Kidney (tissue), 14 donors: ENCODE data around the gene GIPC3. TPM values are rescaled to one million over a fixed set of nuclear protein-coding genes. Genes with fewer than 3 reads are reported as not detected.

Experiments
- DNase-seq, 5 donors: peaks; one replicate each; pipeline ENCODE4 v3.0.0-alpha.2; 2013 to 2020
- FAIRE-seq: peaks from 2 replicates; lab custom pipeline; 2012; peaks lifted over from hg19 to GRCh38; lab: Jason Lieb, UNC
- H3K27ac ChIP-seq, 2 donors: one replicate each; pipeline ENCODE4 v1.7.0; 2013; ENCODE audit warnings: low read depth in 2 of 2, low read length in 2 of 2, inconsistent platforms in 1 of 2
- H3K27me3 ChIP-seq: one replicate; pipeline ENCODE4 v1.7.1; 2013; ENCODE audit warnings: low read length, inconsistent platforms; ENCODE audit not compliant: control insufficient read depth, insufficient read depth
- H3K36me3 ChIP-seq, 3 donors: one replicate each; pipeline versions ENCODE4 v1.7.0 to v1.7.1; 2013; ENCODE audit warnings: low read length in 3 of 3, control low read depth in 1 of 3, inconsistent platforms in 1 of 3; ENCODE audit not compliant: insufficient read depth in 3 of 3, control insufficient read depth in 2 of 3
- H3K4me1 ChIP-seq, 3 donors: one replicate each; pipeline versions ENCODE4 v1.7.0 to v1.7.1; 2013; ENCODE audit warnings: low read length in 3 of 3, inconsistent platforms in 1 of 3, low read depth in 1 of 3; ENCODE audit not compliant: control insufficient read depth in 2 of 3, insufficient read depth in 2 of 3
- H3K4me3 ChIP-seq, 3 donors: one replicate each; pipeline versions ENCODE4 v1.7.0 to v1.8.1; 2013; ENCODE audit warnings: low read length in 3 of 3, control low read depth in 1 of 3, inconsistent platforms in 1 of 3
- H3K9ac ChIP-seq, 3 donors: one replicate each; pipeline versions ENCODE4 v1.7.0 to v1.7.1; 2013; ENCODE audit warnings: low read length in 3 of 3, control low read depth in 1 of 3, inconsistent platforms in 1 of 3
- H3K9me3 ChIP-seq, 3 donors: one replicate each; pipeline versions ENCODE4 v1.7.0 to v1.7.1; 2013; ENCODE audit warnings: low read length in 3 of 3, control low read depth in 1 of 3, inconsistent platforms in 1 of 3; ENCODE audit not compliant: control insufficient read depth in 2 of 3, insufficient read depth in 1 of 3
- intact Hi-C: fragments of 100-400 bp; cut with DNase I; formaldehyde crosslinking; loops from one replicate; pipeline ENCODE4 v1.11.1; 2022
- polyA plus RNA-seq: library from polyadenylated mRNA; stranded (reverse); fragments of 350-450 nt; fragmentation: Illumina TruSeq; extraction: RNeasy Lipid Tissue Mini Kit (QIAGEN cat#74804); gene quantifications from one replicate; pipeline ENCODE4 v1.2.3, GENCODE V29; 2014; ENCODE audit warnings: low read depth, low replicate concordance; ENCODE audit not compliant: insufficient read depth
- total RNA-seq: library from RNA; stranded (reverse); fragmentation: NEBNext Ultra II Directional; extraction: Animal tissue kit (Norgen Biotek cat#: 25700); gene quantifications from one replicate; pipeline ENCODE4 v1.2.1, GENCODE V29; 2021
- TF ChIP-seq, protein P1 (sequence below): IDR thresholded peaks from 3 replicates; pipeline ENCODE4 v1.5.1; 2012; ENCODE audit warnings: mild to moderate bottlenecking, moderate library complexity, borderline replicate concordance; ENCODE audit not compliant: insufficient read depth; ENCODE audit errors: extremely low read depth
- donor health status: control.
- donor health status: control.
- donor health status: control.
- donor health status: control.
- donor health status: control.
- donor health status: DM: yes; HTN: yes; CAD: no.
- donor health status: Normal renal cell carcinoma (clear cell type).

Gene GIPC3
- total and polyA plus RNA-seq, 2 donors from 2014 or later, result 2.1 TPM

DNA sequence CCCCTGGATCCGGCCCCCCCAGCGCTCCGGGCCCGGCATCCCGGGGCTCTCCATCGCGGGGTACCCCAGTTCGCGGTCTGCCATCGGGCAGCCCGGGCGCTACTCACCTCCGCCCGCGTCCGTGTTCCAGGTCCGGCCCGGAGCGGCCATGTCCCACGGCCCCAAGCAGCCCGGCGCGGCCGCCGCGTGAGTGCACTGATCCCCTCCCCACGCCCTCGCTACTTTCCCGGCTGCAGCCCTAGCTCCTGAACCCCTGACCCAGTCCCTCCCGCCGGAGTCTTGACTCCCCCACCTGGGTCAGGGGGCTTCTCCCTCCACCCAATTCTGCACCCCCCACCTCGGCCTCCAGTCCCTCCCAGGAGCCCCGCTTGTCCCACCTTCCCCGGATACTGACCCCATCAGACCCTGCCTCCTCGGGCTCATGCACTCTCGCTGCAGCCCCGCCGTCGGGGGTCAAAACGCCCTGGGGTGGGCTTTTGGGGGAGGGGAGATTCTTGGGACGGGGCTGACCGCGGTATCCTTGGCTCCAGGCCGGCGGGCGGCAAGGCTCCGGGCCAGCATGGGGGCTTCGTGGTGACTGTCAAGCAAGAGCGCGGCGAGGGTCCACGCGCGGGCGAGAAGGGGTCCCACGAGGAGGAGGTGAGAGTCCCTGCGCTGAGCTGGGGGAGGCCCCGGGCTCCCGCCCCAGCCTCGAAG lies 12.0 kb upstream of the GIPC3 start:
- DNase-seq (peak in 2 of 5 donors; percentile 46 to 87), FAIRE-seq (no peak)
- peak overlapping the region; percentile 18 to 65 (median 32) for H3K9ac ChIP-seq
- H3K9me3 ChIP-seq, result no peaks in the 10 kb centered on the region
- H3K36me3 ChIP-seq, result peaks cover 0 to 2% (median 0%) of the 10 kb centered on the region in 3 donors
- H3K27me3 ChIP-seq, result no peaks in the 10 kb centered on the region
- intact Hi-C loops, result no loop called here
- no peak overlapping the region for H3K27ac ChIP-seq
- peak overlapping the region; percentile 57 to 76 (median 70) for H3K4me3 ChIP-seq
- H3K4me1 ChIP-seq, result peaks cover 0 to 4% (median 3%) of the 10 kb centered on the region in 3 donors
- TF ChIP-seq, protein P1, sequence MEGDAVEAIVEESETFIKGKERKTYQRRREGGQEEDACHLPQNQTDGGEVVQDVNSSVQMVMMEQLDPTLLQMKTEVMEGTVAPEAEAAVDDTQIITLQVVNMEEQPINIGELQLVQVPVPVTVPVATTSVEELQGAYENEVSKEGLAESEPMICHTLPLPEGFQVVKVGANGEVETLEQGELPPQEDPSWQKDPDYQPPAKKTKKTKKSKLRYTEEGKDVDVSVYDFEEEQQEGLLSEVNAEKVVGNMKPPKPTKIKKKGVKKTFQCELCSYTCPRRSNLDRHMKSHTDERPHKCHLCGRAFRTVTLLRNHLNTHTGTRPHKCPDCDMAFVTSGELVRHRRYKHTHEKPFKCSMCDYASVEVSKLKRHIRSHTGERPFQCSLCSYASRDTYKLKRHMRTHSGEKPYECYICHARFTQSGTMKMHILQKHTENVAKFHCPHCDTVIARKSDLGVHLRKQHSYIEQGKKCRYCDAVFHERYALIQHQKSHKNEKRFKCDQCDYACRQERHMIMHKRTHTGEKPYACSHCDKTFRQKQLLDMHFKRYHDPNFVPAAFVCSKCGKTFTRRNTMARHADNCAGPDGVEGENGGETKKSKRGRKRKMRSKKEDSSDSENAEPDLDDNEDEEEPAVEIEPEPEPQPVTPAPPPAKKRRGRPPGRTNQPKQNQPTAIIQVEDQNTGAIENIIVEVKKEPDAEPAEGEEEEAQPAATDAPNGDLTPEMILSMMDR, result no peak

DNA sequence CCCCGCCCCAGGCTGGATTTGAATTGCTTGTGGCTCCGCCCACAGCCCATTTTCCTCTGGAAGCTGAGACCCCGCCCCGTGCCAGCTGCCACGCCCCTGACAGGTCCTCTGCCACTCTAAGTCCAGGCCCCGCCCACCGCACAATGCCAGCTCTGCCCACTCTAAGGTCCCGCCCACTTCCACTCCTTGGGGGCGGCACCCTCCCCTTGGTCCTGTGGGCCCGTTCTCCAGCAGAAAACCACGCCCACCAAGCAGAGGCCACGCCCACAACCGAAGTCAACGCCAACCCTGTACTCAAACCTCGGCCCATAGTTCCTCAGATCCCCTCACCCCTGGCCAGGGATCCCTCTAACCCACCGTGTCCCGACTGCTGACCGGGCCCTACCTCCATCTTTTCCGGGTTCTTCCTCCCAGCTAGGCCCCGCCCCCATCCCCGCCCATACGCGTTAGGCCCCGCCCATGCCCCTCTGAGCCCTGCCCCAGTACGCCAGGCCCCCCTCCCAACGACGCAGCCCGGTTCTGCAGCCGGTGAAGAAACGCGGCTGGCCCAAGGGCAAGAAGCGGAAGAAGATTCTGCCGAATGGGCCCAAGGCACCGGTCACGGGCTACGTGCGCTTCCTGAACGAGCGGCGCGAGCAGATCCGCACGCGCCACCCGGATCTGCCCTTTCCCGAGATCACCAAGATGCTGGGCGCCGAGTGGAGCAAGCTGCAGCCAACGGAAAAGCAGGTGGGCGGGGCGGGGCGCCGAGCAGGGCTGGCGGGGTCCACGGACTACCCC lies 11.2 kb upstream of the GIPC3 start:
- no peak for FAIRE-seq
- TF ChIP-seq, protein P1, result no peak
- intact Hi-C loops, result no loop called here
- Histone ChIP-seq H3K9ac (no peak overlapping the region), H3K4me1 (peaks cover 0 to 4% (median 3%) of the 10 kb centered on the region in 3 donors), H3K27me3 (no peaks in the 10 kb centered on the region), H3K9me3 (no peaks in the 10 kb centered on the region), H3K4me3 (peak overlapping the region in 1 of 3 donors; percentile 76), H3K36me3 (peaks cover 0 to 2% (median 0%) of the 10 kb centered on the region in 3 donors), H3K27ac (no peak overlapping the region)
- peak; percentile 87 to 96 (median 92) for DNase-seq

DNA sequence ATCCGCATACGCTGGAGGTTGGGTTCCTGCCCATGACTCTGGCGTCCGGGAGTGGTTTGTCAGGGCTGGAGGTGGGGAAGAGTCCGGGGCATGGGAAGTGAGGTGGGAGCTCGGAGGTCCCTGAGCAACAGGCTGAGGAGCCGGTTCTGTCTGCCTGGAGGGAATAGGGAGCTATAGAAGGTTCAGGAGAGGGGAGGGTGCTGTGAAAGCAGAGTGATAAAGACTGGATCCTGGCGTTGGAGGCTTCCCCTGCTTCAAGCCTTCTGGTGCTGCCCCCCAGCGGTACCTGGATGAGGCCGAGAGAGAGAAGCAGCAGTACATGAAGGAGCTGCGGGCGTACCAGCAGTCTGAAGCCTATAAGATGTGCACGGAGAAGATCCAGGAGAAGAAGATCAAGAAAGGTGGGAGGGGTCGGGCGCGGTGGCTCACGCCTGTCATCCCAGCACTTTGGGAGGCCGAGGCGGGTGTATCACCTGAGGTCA lies 10.0 kb upstream of the GIPC3 start:
- Histone ChIP-seq H3K9me3 (no peaks in the 10 kb centered on the region), H3K9ac (no peak overlapping the region), H3K4me3 (no peak overlapping the region), H3K36me3 (peaks cover 0 to 2% (median 0%) of the 10 kb centered on the region in 3 donors), H3K27me3 (no peaks in the 10 kb centered on the region), H3K4me1 (peaks cover 0 to 4% (median 3%) of the 10 kb centered on the region in 3 donors), H3K27ac (no peak overlapping the region)
- TF ChIP-seq, protein P1, result no peak
- DNase-seq (peak in 1 of 5 donors; percentile 51), FAIRE-seq (no peak)
- intact Hi-C loops, result no loop called here
